Sigmoid colon (tissue), 7 donors: ENCODE measurements around the gene TBXT. TPM values are rescaled to one million over a fixed set of nuclear protein-coding genes. Genes with fewer than 3 reads are reported as not detected.

Source experiments
- DNase-seq: peaks from one replicate; pipeline ENCODE4 v3.0.0-alpha.2; 2019
- H3K27ac ChIP-seq, 4 donors: fragments of 200-600 bp; sonication (generic); one replicate each; pipeline ENCODE4 v1.5.1; 2016 to 2019; ENCODE audit warnings: mild to moderate bottlenecking in 1 of 4
- H3K27me3 ChIP-seq, 3 donors: fragments of 200-600 bp; sonication (generic); one replicate each; pipeline ENCODE4 v1.5.1; 2019; ENCODE audit warnings: mild to moderate bottlenecking in 1 of 3
- H3K36me3 ChIP-seq, 4 donors: fragments of 200-600 bp; sonication (generic); one replicate each; pipeline ENCODE4 v1.5.1; 2016 to 2019
- H3K4me1 ChIP-seq, 4 donors: fragments of 200-600 bp; sonication (generic); one replicate each; pipeline ENCODE4 v1.5.1; 2017 to 2019
- H3K4me3 ChIP-seq, 4 donors: fragments of 200-600 bp; sonication (generic); one replicate each; pipeline ENCODE4 v1.5.1; 2017 to 2019; ENCODE audit warnings: mild to moderate bottlenecking in 2 of 4, moderate library complexity in 1 of 4
- H3K9me3 ChIP-seq, 4 donors: fragments of 200-600 bp in 3 of 4; sonication (generic) in 3 of 4; one replicate each; pipeline versions ENCODE4 v1.5.1 to v1.6.1; 2013 to 2019
- CTCF ChIP-seq, 4 experiments: fragments of 450-650 bp in 3 of 4; fragments of 200-600 bp in 1 of 4; IDR thresholded peaks; one replicate each; pipeline ENCODE4 v1.5.1; 2016 to 2019; ENCODE audit warnings: antibody characterized with exemption in 4 of 4, mild to moderate bottlenecking in 3 of 4, moderate library complexity in 2 of 4
- EP300 ChIP-seq, 4 donors: sonication (generic); formaldehyde crosslinking; IDR thresholded peaks; one replicate each; pipeline ENCODE4 v1.6.1; 2017; ENCODE audit warnings: antibody characterized with exemption in 4 of 4
- POLR2A ChIP-seq, 2 donors: fragments of 450-650 bp; IDR thresholded peaks; one replicate each; pipeline ENCODE4 v1.6.1; 2016; ENCODE audit warnings: antibody characterized with exemption in 2 of 2, mild to moderate bottlenecking in 2 of 2, moderate library complexity in 2 of 2
- POLR2AphosphoS5 ChIP-seq, 4 donors: sonication (generic); formaldehyde crosslinking; IDR thresholded peaks; one replicate each; pipeline ENCODE4 v1.6.1; 2017; ENCODE audit warnings: antibody characterized with exemption in 4 of 4
- WGBS, 2 donors: extraction: QIAGEN DNeasy Blood & Tissue Kit; methylation state at CpG; one replicate each; pipeline ENCODE4 v1.1.7; 2013; 5-methylcytosine and 5-hydroxymethylcytosine counted together
- intact Hi-C: fragments of 100-400 bp; cut with DNase I; formaldehyde crosslinking; loops from one replicate; pipeline ENCODE4 v1.15.1; 2023
- polyA plus RNA-seq, 3 donors: library from polyadenylated mRNA; stranded (reverse); fragments of 200-250 nt; gene quantifications; one replicate each; pipeline ENCODE4 v1.2.3, GENCODE V29; 2013
- total RNA-seq, 4 donors: library from RNA; depleted of rRNA; stranded (reverse); fragments of >200 nt; gene quantifications; one replicate each; pipeline ENCODE4 v1.1.0, GENCODE V29; 2016
- donor health status: healthy with polysubstance abuse.
- donor health status: Bipolar disorder and iron deficiency.
- donor health status: healthy.

Gene TBXT
- not detected for total RNA-seq
- polyA plus RNA-seq, result not detected

GRCh38 chr6:166167801-166168615 lies at the start of gene TBXT:
TBXT (minus strand) TSS chr6:166167851; CDS start chr6:166167591, 260 bp downstream.
- TF ChIP-seq POLR2AphosphoS5 (IDR thresholded peaks at IDR 0.05) (no peak), EP300 (IDR thresholded peaks at IDR 0.05) (no peak), POLR2A (IDR thresholded peaks at IDR 0.05) (no peak), CTCF (IDR thresholded peaks at IDR 0.05) (no peak)
- intact Hi-C loops, result no loop called here
- Histone ChIP-seq H3K4me1 (peaks cover 0 to 36% (median 28%) of the 10 kb centered on the region in 4 donors), H3K27ac (no peak within 1 kb of the TSS), H3K4me3 (peak within 1 kb of the TSS in 3 of 4 donors; percentile 12 to 40 (median 35)), H3K36me3 (no peaks in the 10 kb centered on the region), H3K9me3 (no peaks in the 10 kb centered on the region), H3K27me3 (peaks cover 32 to 98% (median 68%) of the 10 kb centered on the region in 3 donors)
- WGBS, 2 donors, result 1 to 2% methylated on average over 79 of the region's 79 CpGs
- no peak for DNase-seq

GRCh38 chr6:166207284-166207561 lies 39.6 kb upstream of the TBXT start:
- DNase-seq, result no peak
- no peaks in the 10 kb centered on the region for H3K9me3 ChIP-seq
- WGBS, 2 donors, result 66 to 74% methylated on average over 3 of the region's 3 CpGs

GRCh38 chr6:166206510-166207283 lies 39.0 kb upstream of the TBXT start:
- TF ChIP-seq POLR2A (IDR thresholded peaks at IDR 0.05), result no peak
- no peak for TF ChIP-seq POLR2AphosphoS5 (IDR thresholded peaks at IDR 0.05)
- no peak for TF ChIP-seq EP300 (IDR thresholded peaks at IDR 0.05)
- no peak for TF ChIP-seq CTCF (IDR thresholded peaks at IDR 0.05)
- peaks cover 0 to 4% (median 0%) of the 10 kb centered on the region in 3 donors for H3K27me3 ChIP-seq
- H3K27ac ChIP-seq, result no peak overlapping the region
- no peaks in the 10 kb centered on the region for H3K36me3 ChIP-seq
- 66 to 68% methylated on average over 8 of the region's 8 CpGs for WGBS, 2 donors
- no peak for DNase-seq
- intact Hi-C loops, result no loop called here
- H3K4me1 ChIP-seq, result no peaks in the 10 kb centered on the region
- no peaks in the 10 kb centered on the region for H3K9me3 ChIP-seq
- H3K4me3 ChIP-seq, result no peak overlapping the region

More at GRCh38 chr6:166207284-166207561, 39.6 kb upstream of the TBXT start:
- H3K36me3 ChIP-seq, result no peaks in the 10 kb centered on the region
- TF ChIP-seq CTCF (IDR thresholded peaks at IDR 0.05), result no peak
- no peak for TF ChIP-seq EP300 (IDR thresholded peaks at IDR 0.05)
- TF ChIP-seq POLR2AphosphoS5 (IDR thresholded peaks at IDR 0.05), result no peak
- TF ChIP-seq POLR2A (IDR thresholded peaks at IDR 0.05), result no peak
- H3K27me3 ChIP-seq, result peaks cover 0 to 4% (median 0%) of the 10 kb centered on the region in 3 donors
- intact Hi-C loops, result no loop called here
- H3K4me1 ChIP-seq, result no peaks in the 10 kb centered on the region
- H3K27ac ChIP-seq, result no peak overlapping the region
- H3K4me3 ChIP-seq, result no peak overlapping the region

GRCh38 chr6:166206066-166206465 lies 38.4 kb upstream of the TBXT start:
- Histone ChIP-seq H3K4me3 (no peak overlapping the region), H3K27ac (no peak overlapping the region), H3K4me1 (no peaks in the 10 kb centered on the region), H3K9me3 (no peaks in the 10 kb centered on the region), H3K27me3 (peaks cover 0 to 4% (median 0%) of the 10 kb centered on the region in 3 donors), H3K36me3 (no peaks in the 10 kb centered on the region)
- intact Hi-C loops, result no loop called here
- 86 to 91% methylated on average over 9 of the region's 9 CpGs for WGBS, 2 donors
- no peak for TF ChIP-seq EP300 (IDR thresholded peaks at IDR 0.05)
- TF ChIP-seq POLR2AphosphoS5 (IDR thresholded peaks at IDR 0.05), result no peak
- no peak for TF ChIP-seq POLR2A (IDR thresholded peaks at IDR 0.05)
- no peak for TF ChIP-seq CTCF (IDR thresholded peaks at IDR 0.05)
- DNase-seq, result no peak
